Astrocyte of the spinal cord (primary cell): Measurements from ENCODE around the gene STPG2.
A peak's percentile ranks its signal among the peaks of the same experiment; 100 is the strongest.

Source experiments
- DNase-seq: peaks from one replicate; pipeline ENCODE4 v3.0.0; 2011; ENCODE audit warnings: low read depth, low spot score
- H3K4me3 ChIP-seq: 2 replicates; pipeline ENCODE4 v1.5.1; 2011; ENCODE audit warnings: low read depth, mild to moderate bottlenecking, low read length, moderate library complexity
- CTCF ChIP-seq: IDR thresholded peaks from 2 replicates; pipeline ENCODE4 v1.5.1; 2012; ENCODE audit warnings: low read depth, mild to moderate bottlenecking, low read length, inconsistent platforms
- in situ Hi-C: cut with HindIII; loops from 2 replicates; pipeline ENCODE4 v1.10.0; 2017; ENCODE audit warnings: low sequenced_read_pairs

STPG2 gene

GRCh38 chr4:98101988-98102387 lies 41.3 kb downstream of the STPG2 start:
- in situ Hi-C loops = no loop called here
- DNase-seq = no peak
- no peak for TF ChIP-seq CTCF
- H3K4me3 ChIP-seq = no peak overlapping the region

GRCh38 chr4:98098764-98099163 lies 44.5 kb downstream of the STPG2 start:
- H3K4me3 ChIP-seq = no peak overlapping the region
- TF ChIP-seq CTCF = no peak
- DNase-seq = no peak
- in situ Hi-C loops = no loop called here

- H3K4me3 ChIP-seq = no peak overlapping the region
- no peak for TF ChIP-seq CTCF
- no peak for DNase-seq
- in situ Hi-C loops = no loop called here
Observed at GRCh38 chr4:98094118-98094517, 49.2 kb downstream of the STPG2 start.

GRCh38 chr4:98093662-98094061 lies 49.6 kb downstream of the STPG2 start:
- in situ Hi-C loops = no loop called here
- no peak for DNase-seq
- TF ChIP-seq CTCF = no peak
- no peak overlapping the region for H3K4me3 ChIP-seq

GRCh38 chr4:98092833-98093439 lies 50.3 kb downstream of the STPG2 start:
- peak; percentile 67 for TF ChIP-seq CTCF
- in situ Hi-C loops = no loop called here
- H3K4me3 ChIP-seq = no peak overlapping the region
- peak; percentile 37 for DNase-seq

- no peak for TF ChIP-seq CTCF
- DNase-seq = no peak
- no peak overlapping the region for H3K4me3 ChIP-seq
- in situ Hi-C loops = no loop called here
Observed at GRCh38 chr4:98081936-98082335, 61.3 kb downstream of the STPG2 start.

GRCh38 chr4:98068495-98068894 lies 74.8 kb downstream of the STPG2 start:
- H3K4me3 ChIP-seq = no peak overlapping the region
- in situ Hi-C loops = no loop called here
- no peak for DNase-seq
- TF ChIP-seq CTCF = no peak
